GM23338 (cell line): Measurements from ENCODE around the gene ZFP69. TPM values are rescaled to one million over a fixed set of nuclear protein-coding genes. Genes with fewer than 3 reads are reported as not detected.

Experiments used
- ATAC-seq: fragments of 200-7000 bp; cut with Tn5 transposase; 3 replicates; pipeline ENCODE4 v1.9.1; 2020
- DNase-seq: peaks from one replicate; pipeline ENCODE4 v3.0.0-alpha.2; 2015; ENCODE audit warnings: low spot score
- H2AFZ ChIP-seq: fragments of 200-600 bp; sonication (generic); 2 replicates; pipeline ENCODE4 v1.8.0; 2016; ENCODE audit warnings: antibody characterized with exemption, mild to moderate bottlenecking, moderate library complexity
- H3F3A ChIP-seq: fragments of 200-600 bp; sonication (generic); replicated peaks from 2 replicates; pipeline ENCODE4 v1.8.0; 2017; ENCODE audit warnings: antibody characterized with exemption, mixed run types, low read depth
- H3K27ac ChIP-seq: fragments of 200-600 bp; sonication (generic); 2 replicates; pipeline ENCODE4 v1.6.1; 2016; ENCODE audit warnings: low read depth
- H3K27me3 ChIP-seq: fragments of 200-600 bp; sonication (generic); 2 replicates; pipeline ENCODE4 v1.8.0; 2016; ENCODE audit warnings: mild to moderate bottlenecking, mixed run types, moderate library complexity; ENCODE audit not compliant: insufficient read depth
- H3K36me3 ChIP-seq: fragments of 200-600 bp; sonication (generic); 2 replicates; pipeline ENCODE4 v1.8.0; 2016; ENCODE audit warnings: mild to moderate bottlenecking; ENCODE audit not compliant: insufficient read depth
- H3K4me1 ChIP-seq: fragments of 200-600 bp; sonication (generic); 2 replicates; pipeline ENCODE4 v1.8.0; 2016; ENCODE audit warnings: mild to moderate bottlenecking, moderate library complexity; ENCODE audit not compliant: insufficient read depth
- H3K4me2 ChIP-seq: fragments of 200-600 bp; sonication (generic); 2 replicates; pipeline ENCODE4 v1.7.1; 2017; ENCODE audit warnings: mixed run types
- H3K4me3 ChIP-seq: fragments of 200-600 bp; sonication (generic); 2 replicates; pipeline ENCODE4 v1.6.1; 2016; ENCODE audit warnings: mixed run types
- H3K79me2 ChIP-seq: fragments of 200-600 bp; sonication (generic); replicated peaks from 2 replicates; pipeline ENCODE4 v1.8.0; 2017; ENCODE audit warnings: mild to moderate bottlenecking; ENCODE audit not compliant: insufficient read depth
- H3K9me2 ChIP-seq: fragments of 200-600 bp; sonication (generic); 2 replicates; pipeline ENCODE4 v1.8.0; 2017; ENCODE audit not compliant: insufficient read depth
- H4K20me1 ChIP-seq: fragments of 200-600 bp; sonication (generic); replicated peaks from 2 replicates; pipeline ENCODE4 v1.8.0; 2017; ENCODE audit warnings: mild to moderate bottlenecking; ENCODE audit not compliant: insufficient read depth
- H3K27ac Mint-ChIP-seq: 2 replicates; pipeline ENCODE4 v1.8.0; 2020; ENCODE audit warnings: inconsistent platforms, mild to moderate bottlenecking, moderate library complexity, mixed read lengths
- H3K27me3 Mint-ChIP-seq: 3 replicates; pipeline ENCODE4 v1.8.0; 2022; ENCODE audit warnings: low read depth, mild to moderate bottlenecking, moderate library complexity, mixed read lengths, inconsistent platforms; ENCODE audit not compliant: insufficient read depth, poor library complexity
- H3K36me3 Mint-ChIP-seq: 3 replicates; pipeline ENCODE4 v1.8.0; 2021; ENCODE audit warnings: low read depth, mild to moderate bottlenecking, inconsistent platforms, moderate library complexity, mixed read lengths
- H3K4me1 Mint-ChIP-seq: 3 replicates; pipeline ENCODE4 v1.8.0; 2020; ENCODE audit warnings: mild to moderate bottlenecking, inconsistent platforms, mixed read lengths
- H3K4me3 Mint-ChIP-seq: 3 replicates; pipeline ENCODE4 v1.8.0; 2021; ENCODE audit warnings: moderate library complexity, mild to moderate bottlenecking, inconsistent platforms, mixed read lengths
- H3K9me3 Mint-ChIP-seq: 3 replicates; pipeline ENCODE4 v1.8.0; 2020; ENCODE audit warnings: moderate library complexity, mild to moderate bottlenecking, inconsistent platforms, mixed read lengths
- CREB1 ChIP-seq: fragments of 250-450 bp; sonication (Bioruptor Pico); IDR thresholded peaks from 2 replicates; pipeline ENCODE4 v1.5.0; 2020; ENCODE audit warnings: low read depth, mild to moderate bottlenecking, moderate library complexity
- EZH2 ChIP-seq: fragments of 200-600 bp; sonication (generic); IDR thresholded peaks from one replicate; pipeline ENCODE4 v1.8.0; 2017; ENCODE audit warnings: antibody characterized with exemption, mild to moderate bottlenecking, low read depth; ENCODE audit not compliant: unreplicated experiment
- JUNB ChIP-seq: IDR thresholded peaks from one replicate; pipeline ENCODE4 v1.6.1; 2016; ENCODE audit warnings: antibody characterized with exemption; ENCODE audit not compliant: unreplicated experiment
- NANOG ChIP-seq: IDR thresholded peaks from 2 replicates; pipeline ENCODE4 v1.6.1; 2016; ENCODE audit warnings: antibody characterized with exemption, borderline replicate concordance
- polyA plus RNA-seq: library from polyadenylated mRNA; unstranded; fragments of >200 nt; fragmentation: Nextera tagmentation; extraction: Ambion mirVana; gene quantifications from 2 replicates; pipeline ENCODE4 v1.2.1, GENCODE V29; 2016
- total RNA-seq: library from RNA; depleted of rRNA; stranded (reverse); fragments of >200 nt; shearing (Covaris generic); gene quantifications from 2 replicates; pipeline ENCODE4 v1.2.3, GENCODE V29; 2014
- TF ChIP-seq, protein P1 (sequence below), 2 experiments: fragments of 200-600 bp in 1 of 2; sonication (generic) in 1 of 2; conservative IDR thresholded peaks; 2 replicates each; pipeline versions ENCODE4 v1.5.1 to v1.6.1; 2016 to 2017; ENCODE audit warnings: antibody characterized with exemption in 2 of 2, low read depth in 2 of 2, mild to moderate bottlenecking in 2 of 2, moderate library complexity in 1 of 2
- TF ChIP-seq, protein P2 (sequence below): fragments of 250-450 bp; sonication (Bioruptor Pico); IDR thresholded peaks from 2 replicates; pipeline ENCODE4 v1.5.0; 2020; ENCODE audit warnings: mild to moderate bottlenecking, moderate library complexity

ZFP69 gene
- total and polyA plus RNA-seq, 2 experiments from 2014 or later: 4.6 to 5.1 TPM

DNA sequence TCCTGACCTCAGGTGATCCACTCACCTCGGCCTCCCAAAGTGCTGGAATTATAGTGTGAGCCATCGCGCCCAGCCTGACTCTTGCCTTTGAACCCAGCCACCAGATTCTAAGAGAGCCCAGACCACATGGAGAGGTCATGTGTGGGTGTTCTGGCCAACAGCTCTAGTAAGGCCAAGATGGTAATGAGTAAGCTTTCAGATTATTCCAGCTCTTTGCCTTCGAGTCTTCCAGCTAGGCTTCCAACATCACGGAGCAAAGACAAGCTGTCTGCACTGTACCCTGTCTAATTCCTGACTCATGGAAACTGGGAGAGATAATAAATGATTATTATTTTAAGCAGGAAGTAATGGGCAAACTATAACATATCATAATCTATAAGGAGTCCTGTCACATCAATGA is 41.6 kb upstream of the ZFP69 start:
- Mint-ChIP-seq H3K27ac (no peak overlapping the region), H3K4me1 (no peaks in the 10 kb centered on the region), H3K9me3 (no peaks in the 10 kb centered on the region), H3K27me3 (no peaks in the 10 kb centered on the region), H3K4me3 (no peak overlapping the region), H3K36me3 (no peaks in the 10 kb centered on the region)
- DNase-seq: no peak
- H2AFZ ChIP-seq: no peak overlapping the region
- H3K4me2 ChIP-seq: no peak overlapping the region
- no peaks in the 10 kb centered on the region for H3K79me2 ChIP-seq
- H3K4me3 ChIP-seq: no peak overlapping the region
- H3K9me2 ChIP-seq: no peaks in the 10 kb centered on the region
- no peaks in the 10 kb centered on the region for H3K27me3 ChIP-seq
- no peak for ATAC-seq
- no peaks in the 10 kb centered on the region for H3K36me3 ChIP-seq
- H3F3A ChIP-seq: no peaks in the 10 kb centered on the region
- no peak overlapping the region for H3K27ac ChIP-seq
- H4K20me1 ChIP-seq: no peaks in the 10 kb centered on the region
- no peaks in the 10 kb centered on the region for H3K4me1 ChIP-seq
- no peak for TF ChIP-seq CREB1
- no peak for TF ChIP-seq EZH2
- TF ChIP-seq, protein P1, sequence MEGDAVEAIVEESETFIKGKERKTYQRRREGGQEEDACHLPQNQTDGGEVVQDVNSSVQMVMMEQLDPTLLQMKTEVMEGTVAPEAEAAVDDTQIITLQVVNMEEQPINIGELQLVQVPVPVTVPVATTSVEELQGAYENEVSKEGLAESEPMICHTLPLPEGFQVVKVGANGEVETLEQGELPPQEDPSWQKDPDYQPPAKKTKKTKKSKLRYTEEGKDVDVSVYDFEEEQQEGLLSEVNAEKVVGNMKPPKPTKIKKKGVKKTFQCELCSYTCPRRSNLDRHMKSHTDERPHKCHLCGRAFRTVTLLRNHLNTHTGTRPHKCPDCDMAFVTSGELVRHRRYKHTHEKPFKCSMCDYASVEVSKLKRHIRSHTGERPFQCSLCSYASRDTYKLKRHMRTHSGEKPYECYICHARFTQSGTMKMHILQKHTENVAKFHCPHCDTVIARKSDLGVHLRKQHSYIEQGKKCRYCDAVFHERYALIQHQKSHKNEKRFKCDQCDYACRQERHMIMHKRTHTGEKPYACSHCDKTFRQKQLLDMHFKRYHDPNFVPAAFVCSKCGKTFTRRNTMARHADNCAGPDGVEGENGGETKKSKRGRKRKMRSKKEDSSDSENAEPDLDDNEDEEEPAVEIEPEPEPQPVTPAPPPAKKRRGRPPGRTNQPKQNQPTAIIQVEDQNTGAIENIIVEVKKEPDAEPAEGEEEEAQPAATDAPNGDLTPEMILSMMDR (conservative IDR thresholded peaks at IDR 0.05; ENCODE audit: low read depth in 2 of 2): no peak

DNA sequence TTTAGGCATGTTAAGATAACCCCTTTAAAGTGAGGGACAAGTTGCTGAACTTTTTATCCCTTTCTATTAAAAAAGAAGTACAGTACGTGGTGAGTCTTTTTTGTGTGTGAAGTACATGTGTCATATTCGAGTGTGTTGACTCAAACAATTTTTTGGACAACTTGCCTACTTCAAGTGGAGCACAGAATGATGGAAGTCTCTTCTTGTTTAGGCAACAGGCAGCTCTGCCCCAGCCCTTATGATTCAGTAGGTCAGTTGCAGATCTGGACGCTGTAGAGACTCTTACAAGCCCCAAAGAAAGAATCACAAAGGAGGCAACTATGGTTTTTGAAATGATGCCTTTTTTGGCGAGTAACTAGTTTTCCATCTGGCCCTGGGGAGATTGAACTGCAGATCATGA is 41.2 kb upstream of the ZFP69 start:
- no peak for DNase-seq
- no peak overlapping the region for H3K27ac ChIP-seq
- H3F3A ChIP-seq: no peaks in the 10 kb centered on the region
- H3K4me1 ChIP-seq: no peaks in the 10 kb centered on the region
- no peaks in the 10 kb centered on the region for H3K9me2 ChIP-seq
- H3K9me3 Mint-ChIP-seq: no peaks in the 10 kb centered on the region
- H3K4me3 Mint-ChIP-seq: no peak overlapping the region
- H3K4me1 Mint-ChIP-seq: no peaks in the 10 kb centered on the region
- H4K20me1 ChIP-seq: no peaks in the 10 kb centered on the region
- no peak overlapping the region for H3K4me2 ChIP-seq
- no peaks in the 10 kb centered on the region for H3K36me3 Mint-ChIP-seq
- H3K79me2 ChIP-seq: no peaks in the 10 kb centered on the region
- no peaks in the 10 kb centered on the region for H3K27me3 Mint-ChIP-seq
- TF ChIP-seq JUNB: no peak
- TF ChIP-seq, protein P2, sequence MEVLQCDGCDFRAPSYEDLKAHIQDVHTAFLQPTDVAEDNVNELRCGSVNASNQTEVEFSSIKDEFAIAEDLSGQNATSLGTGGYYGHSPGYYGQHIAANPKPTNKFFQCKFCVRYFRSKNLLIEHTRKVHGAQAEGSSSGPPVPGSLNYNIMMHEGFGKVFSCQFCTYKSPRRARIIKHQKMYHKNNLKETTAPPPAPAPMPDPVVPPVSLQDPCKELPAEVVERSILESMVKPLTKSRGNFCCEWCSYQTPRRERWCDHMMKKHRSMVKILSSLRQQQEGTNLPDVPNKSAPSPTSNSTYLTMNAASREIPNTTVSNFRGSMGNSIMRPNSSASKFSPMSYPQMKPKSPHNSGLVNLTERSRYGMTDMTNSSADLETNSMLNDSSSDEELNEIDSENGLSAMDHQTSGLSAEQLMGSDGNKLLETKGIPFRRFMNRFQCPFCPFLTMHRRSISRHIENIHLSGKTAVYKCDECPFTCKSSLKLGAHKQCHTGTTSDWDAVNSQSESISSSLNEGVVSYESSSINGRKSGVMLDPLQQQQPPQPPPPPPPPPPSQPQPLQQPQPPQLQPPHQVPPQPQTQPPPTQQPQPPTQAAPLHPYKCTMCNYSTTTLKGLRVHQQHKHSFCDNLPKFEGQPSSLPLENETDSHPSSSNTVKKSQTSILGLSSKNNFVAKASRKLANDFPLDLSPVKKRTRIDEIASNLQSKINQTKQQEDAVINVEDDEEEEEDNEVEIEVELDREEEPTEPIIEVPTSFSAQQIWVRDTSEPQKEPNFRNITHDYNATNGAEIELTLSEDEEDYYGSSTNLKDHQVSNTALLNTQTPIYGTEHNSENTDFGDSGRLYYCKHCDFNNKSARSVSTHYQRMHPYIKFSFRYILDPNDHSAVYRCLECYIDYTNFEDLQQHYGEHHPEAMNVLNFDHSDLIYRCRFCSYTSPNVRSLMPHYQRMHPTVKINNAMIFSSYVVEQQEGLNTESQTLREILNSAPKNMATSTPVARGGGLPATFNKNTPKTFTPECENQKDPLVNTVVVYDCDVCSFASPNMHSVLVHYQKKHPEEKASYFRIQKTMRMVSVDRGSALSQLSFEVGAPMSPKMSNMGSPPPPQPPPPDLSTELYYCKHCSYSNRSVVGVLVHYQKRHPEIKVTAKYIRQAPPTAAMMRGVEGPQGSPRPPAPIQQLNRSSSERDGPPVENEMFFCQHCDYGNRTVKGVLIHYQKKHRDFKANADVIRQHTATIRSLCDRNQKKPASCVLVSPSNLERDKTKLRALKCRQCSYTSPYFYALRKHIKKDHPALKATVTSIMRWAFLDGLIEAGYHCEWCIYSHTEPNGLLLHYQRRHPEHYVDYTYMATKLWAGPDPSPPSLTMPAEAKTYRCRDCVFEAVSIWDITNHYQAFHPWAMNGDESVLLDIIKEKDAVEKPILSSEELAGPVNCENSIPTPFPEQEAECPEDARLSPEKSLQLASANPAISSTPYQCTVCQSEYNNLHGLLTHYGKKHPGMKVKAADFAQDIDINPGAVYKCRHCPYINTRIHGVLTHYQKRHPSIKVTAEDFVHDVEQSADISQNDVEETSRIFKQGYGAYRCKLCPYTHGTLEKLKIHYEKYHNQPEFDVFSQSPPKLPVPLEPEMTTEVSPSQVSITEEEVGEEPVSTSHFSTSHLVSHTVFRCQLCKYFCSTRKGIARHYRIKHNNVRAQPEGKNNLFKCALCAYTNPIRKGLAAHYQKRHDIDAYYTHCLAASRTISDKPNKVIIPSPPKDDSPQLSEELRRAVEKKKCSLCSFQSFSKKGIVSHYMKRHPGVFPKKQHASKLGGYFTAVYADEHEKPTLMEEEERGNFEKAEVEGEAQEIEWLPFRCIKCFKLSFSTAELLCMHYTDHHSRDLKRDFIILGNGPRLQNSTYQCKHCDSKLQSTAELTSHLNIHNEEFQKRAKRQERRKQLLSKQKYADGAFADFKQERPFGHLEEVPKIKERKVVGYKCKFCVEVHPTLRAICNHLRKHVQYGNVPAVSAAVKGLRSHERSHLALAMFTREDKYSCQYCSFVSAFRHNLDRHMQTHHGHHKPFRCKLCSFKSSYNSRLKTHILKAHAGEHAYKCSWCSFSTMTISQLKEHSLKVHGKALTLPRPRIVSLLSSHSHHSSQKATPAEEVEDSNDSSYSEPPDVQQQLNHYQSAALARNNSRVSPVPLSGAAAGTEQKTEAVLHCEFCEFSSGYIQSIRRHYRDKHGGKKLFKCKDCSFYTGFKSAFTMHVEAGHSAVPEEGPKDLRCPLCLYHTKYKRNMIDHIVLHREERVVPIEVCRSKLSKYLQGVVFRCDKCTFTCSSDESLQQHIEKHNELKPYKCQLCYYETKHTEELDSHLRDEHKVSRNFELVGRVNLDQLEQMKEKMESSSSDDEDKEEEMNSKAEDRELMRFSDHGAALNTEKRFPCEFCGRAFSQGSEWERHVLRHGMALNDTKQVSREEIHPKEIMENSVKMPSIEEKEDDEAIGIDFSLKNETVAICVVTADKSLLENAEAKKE (CRISPR knock-in tag): no peak
- TF ChIP-seq NANOG: no peak
- no peak for TF ChIP-seq EZH2
- no peak overlapping the region for H2AFZ ChIP-seq
- no peaks in the 10 kb centered on the region for H3K27me3 ChIP-seq
- H3K27ac Mint-ChIP-seq: no peak overlapping the region
- no peaks in the 10 kb centered on the region for H3K36me3 ChIP-seq
- no peak for ATAC-seq
- no peak overlapping the region for H3K4me3 ChIP-seq
